ENCODE measurements around the gene LATS2.

DNA sequence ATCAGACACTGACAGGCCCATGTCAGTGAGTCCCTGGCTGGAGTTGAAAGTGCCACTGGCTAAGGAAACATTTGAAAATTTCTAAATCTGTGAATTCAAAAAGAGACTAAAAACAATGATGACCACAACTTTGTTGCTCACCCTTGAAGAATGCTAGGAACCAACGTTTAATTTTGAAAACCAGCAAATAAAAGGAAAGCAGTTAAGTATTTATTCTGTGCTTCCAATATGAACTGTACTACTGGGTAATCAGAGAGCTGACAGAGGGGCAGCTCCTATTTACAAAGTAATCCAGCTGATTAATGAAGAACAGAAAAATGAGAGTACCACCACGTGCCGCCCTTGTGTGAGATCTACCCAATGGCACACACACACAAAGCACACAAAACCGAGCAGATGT lies 44.7 kb upstream of the LATS2 start:
- TF ChIP-seq POLR2AphosphoS5 (IDR thresholded peaks at IDR 0.05; ENCODE audit: low read depth, low read length): no peak
- no peak for TF ChIP-seq TAF1 (IDR thresholded peaks at IDR 0.05; ENCODE audit: borderline replicate concordance, insufficient read depth, low read length)
